Transverse colon (tissue), 3 donors: ENCODE results near the gene SHOC1.

Experiments
- POLR2A ChIP-seq: fragments of 450-650 bp; IDR thresholded peaks from one replicate; pipeline ENCODE4 v1.6.1; 2016; ENCODE audit warnings: antibody characterized with exemption, mild to moderate bottlenecking, moderate library complexity
- TF ChIP-seq, protein P1 (sequence below), 5 experiments: fragments of 200-600 bp in 3 of 5; fragments of 450-650 bp in 2 of 5; sonication (generic) in 3 of 5; IDR thresholded peaks; 1 replicate in 2 of 5; 2 replicates in 3 of 5; pipeline ENCODE4 v1.5.1; 2016 to 2017; ENCODE audit warnings: antibody characterized with exemption in 5 of 5, inconsistent platforms in 3 of 5, mild to moderate bottlenecking in 2 of 5, moderate library complexity in 1 of 5

DNA sequence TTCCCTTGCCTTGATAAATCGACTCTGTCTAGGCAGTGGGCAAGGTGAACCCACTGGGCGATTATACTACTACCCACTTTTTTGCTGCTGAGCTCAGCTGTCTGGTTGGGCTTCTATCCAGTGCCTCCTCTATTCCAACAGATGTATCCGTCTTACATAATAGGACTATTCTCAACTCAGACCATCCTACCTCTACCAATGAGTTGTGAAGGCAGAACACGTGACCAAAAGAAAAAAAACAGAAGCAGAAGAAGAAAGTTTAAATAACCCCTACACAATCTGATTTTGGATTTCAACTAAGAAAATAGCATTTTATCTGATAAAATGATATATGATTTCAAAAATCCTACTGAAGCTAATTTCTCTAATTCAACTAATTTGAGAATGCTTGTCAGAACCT, 16.2 kb upstream of the SHOC1 start:
- TF ChIP-seq, protein P1, sequence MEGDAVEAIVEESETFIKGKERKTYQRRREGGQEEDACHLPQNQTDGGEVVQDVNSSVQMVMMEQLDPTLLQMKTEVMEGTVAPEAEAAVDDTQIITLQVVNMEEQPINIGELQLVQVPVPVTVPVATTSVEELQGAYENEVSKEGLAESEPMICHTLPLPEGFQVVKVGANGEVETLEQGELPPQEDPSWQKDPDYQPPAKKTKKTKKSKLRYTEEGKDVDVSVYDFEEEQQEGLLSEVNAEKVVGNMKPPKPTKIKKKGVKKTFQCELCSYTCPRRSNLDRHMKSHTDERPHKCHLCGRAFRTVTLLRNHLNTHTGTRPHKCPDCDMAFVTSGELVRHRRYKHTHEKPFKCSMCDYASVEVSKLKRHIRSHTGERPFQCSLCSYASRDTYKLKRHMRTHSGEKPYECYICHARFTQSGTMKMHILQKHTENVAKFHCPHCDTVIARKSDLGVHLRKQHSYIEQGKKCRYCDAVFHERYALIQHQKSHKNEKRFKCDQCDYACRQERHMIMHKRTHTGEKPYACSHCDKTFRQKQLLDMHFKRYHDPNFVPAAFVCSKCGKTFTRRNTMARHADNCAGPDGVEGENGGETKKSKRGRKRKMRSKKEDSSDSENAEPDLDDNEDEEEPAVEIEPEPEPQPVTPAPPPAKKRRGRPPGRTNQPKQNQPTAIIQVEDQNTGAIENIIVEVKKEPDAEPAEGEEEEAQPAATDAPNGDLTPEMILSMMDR (IDR thresholded peaks at IDR 0.05): no peak
- no peak for TF ChIP-seq POLR2A
